Fibroblast of pulmonary artery (primary cell): ENCODE results near the gene DHX29.
A peak's percentile ranks its signal among the peaks of the same experiment; 100 is the strongest.

ENCODE experiments used
- DNase-seq: peaks from one replicate; pipeline ENCODE4 v3.0.0-alpha.2; 2010; ENCODE audit warnings: low read depth
- H3K4me3 ChIP-seq: replicated peaks from 2 replicates; pipeline ENCODE4 v1.5.1; 2011; ENCODE audit warnings: low read depth, mild to moderate bottlenecking, control low read depth, low read length, moderate library complexity
- TF ChIP-seq, protein P1 (sequence below): IDR thresholded peaks from 2 replicates; pipeline ENCODE4 v1.5.1; 2011; ENCODE audit warnings: mild to moderate bottlenecking, control low read depth, low read length, inconsistent platforms; ENCODE audit errors: missing control alignments

Gene DHX29

DNA sequence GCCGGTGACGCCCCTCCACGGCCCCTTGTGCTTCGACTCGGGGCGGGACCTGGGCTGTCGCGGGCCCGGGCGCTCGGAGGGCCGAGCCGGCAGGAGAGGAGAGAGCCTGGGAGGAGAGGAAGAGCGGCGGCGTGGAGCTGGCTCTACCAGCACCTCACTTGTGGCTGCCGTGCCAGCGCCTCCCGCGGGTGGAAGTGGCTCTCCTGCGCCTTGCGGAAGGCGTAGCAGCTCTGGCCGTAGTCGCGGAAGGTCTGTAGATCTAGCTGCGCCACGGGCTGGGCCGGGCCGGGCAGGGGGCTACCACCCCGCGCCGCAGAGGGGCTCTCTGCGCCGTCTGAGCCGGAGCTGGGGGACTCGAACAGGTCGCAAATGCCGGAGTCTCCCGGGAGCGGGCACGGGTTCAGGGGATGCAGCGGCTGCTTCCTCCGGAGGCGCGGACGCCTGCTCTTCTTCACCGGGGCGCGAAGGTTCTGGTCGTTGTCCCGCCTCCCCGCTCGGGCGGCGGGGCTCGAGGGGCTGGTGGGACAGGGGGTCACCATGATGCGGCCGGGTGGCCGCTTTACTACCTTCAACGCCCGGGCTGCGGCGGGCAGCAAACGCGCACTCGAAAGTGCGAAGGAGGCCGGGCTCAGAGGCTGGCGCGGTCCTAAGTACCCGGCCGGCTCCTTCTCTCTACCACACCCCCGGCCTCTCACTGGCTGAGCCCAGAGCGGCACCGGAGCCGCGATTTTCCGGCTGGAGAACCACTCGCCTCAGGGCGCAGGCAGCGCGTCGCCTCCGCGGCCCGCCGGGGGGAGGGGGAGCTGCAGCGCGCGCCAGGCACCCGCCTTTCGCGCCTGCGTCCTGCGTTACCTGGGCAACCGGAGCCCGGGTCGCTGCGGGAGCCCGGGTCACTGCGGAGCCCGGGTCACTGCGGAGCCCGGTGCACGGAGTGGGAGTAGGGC, 74.2 kb downstream of the DHX29 start, which contains the start of gene CCNO:
Gene CCNO, minus strand, starts transcription at position 624 of the 944 bp plus-strand sequence. Its CDS starts 85 bp downstream, at position 539.
- TF ChIP-seq, protein P1, sequence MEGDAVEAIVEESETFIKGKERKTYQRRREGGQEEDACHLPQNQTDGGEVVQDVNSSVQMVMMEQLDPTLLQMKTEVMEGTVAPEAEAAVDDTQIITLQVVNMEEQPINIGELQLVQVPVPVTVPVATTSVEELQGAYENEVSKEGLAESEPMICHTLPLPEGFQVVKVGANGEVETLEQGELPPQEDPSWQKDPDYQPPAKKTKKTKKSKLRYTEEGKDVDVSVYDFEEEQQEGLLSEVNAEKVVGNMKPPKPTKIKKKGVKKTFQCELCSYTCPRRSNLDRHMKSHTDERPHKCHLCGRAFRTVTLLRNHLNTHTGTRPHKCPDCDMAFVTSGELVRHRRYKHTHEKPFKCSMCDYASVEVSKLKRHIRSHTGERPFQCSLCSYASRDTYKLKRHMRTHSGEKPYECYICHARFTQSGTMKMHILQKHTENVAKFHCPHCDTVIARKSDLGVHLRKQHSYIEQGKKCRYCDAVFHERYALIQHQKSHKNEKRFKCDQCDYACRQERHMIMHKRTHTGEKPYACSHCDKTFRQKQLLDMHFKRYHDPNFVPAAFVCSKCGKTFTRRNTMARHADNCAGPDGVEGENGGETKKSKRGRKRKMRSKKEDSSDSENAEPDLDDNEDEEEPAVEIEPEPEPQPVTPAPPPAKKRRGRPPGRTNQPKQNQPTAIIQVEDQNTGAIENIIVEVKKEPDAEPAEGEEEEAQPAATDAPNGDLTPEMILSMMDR = no peak
- peak within 1 kb of the TSS; percentile 55 for H3K4me3 ChIP-seq
- DNase-seq = peak; percentile 72

DNA sequence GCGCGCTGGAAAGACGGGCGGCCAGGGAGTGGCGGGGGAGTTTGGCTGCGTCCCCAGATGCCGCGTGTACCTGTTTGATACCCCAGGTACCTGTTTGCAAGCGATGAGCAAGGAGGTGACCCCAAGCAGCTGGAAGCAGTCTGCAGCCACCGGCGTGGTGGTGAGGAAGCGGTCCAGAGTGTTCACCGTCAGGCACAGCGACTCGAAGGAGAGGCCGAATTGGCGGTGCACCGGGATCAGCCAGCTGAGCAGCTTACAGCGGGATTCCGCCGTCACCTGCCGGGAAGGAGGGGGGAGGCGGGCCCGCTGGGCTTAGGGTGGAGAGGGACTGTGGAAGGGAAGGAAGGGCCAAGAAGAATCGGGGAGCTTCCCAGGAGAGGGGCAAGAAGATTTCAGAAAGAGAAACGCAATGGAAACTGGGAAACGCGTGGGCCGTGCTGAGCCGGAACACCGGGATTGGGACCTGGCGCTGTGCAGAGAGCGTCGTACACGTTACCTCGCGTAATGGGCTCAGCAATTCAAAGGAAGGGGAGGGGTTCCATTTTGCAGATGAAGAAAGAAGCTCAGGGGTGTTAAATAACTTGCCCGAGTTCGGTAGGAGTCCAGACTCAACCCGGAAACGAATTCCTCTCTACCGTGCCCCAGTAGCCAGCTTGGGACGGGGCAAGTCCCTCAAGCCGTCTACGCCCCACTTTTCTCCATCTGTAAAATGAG, 75.1 kb downstream of the DHX29 start:
- no peak for DNase-seq
- H3K4me3 ChIP-seq = peak overlapping the region; percentile 55
- TF ChIP-seq, protein P1 = no peak

DNA sequence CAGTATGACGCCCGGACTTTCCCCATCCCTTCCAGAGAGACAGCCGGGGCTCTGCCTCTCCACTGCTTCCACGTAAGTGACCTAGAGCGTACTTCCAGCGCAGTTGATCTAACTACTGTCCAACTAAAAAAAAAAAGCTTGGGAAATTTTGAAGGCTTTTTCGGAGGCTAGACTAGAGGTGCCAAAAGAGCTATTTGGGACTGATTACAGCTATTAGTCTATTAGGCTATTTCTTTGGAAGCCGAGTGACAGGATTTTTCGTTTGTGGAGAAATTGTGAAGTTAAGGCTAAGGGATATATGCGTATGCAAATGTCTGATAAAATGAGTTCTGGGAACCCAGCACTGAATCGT, 75.6 kb downstream of the DHX29 start:
- DNase-seq = no peak
- H3K4me3 ChIP-seq = no peak overlapping the region
- TF ChIP-seq, protein P1 = no peak

DNA sequence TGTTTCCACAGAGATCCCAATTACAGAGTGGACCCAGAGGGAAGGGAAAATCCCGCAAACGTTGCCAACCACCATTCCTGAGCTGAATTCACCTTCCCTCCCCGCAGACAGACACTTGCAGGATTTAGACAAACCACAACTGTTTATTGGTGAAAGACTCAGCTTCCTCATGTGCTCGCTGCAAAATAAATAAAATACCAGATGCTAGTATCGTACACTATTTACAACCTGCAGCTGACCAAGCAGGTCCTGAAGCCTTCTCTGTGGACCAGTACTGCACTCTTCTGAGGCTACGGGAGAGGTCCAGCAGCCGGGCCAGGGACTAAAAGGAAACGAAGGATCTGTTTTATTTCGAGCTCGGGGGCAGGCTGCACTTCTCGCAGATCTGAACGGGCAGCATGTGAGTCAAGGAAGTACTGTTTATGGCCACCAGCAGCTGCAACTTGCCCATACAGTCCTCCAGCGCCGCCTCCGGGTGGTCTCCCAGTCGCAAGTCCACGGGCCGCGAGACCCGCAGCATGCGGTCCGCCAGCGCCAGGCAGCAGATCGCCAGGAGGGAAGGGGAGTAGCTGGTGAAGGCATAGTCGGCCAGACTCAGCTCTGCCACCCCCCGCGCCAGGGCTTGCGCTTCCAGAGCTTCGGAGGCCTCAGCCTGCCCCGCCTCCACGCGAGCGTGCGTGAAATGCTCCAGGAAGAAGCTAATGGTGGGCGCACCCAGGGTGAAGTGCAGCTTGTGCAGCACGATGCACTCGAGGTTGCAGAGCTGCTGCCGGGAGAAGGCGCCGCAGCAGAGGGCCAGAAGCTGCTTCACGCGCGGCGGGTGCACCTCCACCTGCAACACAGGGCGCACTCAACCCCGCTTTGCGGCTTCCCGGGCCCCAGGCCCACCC, 76.2 kb downstream of the DHX29 start:
- TF ChIP-seq, protein P1 = no peak
- no peak for DNase-seq
- no peak overlapping the region for H3K4me3 ChIP-seq

DNA sequence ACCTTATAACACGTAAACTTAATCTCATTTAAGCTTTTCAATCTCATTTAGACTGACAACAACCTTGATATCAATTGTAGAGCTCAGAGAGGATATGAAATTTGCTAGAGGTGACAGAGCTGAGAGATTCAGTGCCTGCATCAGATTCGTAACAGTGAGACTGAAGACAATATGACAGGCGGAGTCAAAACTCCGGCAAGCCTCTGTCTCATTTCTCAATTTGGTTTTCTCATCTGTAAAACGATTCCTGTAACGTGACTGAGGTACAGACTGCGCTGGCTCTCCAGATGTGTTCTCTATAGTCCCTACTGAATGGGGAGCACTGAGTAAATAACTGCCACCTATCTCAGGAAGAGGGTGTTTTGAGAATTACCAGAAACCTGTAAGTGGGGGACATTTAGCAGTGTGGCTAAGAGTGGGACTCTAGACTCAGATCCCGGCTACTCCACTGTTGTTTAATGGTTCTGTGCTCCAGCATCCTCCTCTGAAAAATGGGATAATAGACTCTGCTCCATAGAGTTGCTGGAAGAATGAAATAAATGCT, 77.3 kb downstream of the DHX29 start:
- TF ChIP-seq, protein P1 = no peak
- no peak for DNase-seq
- H3K4me3 ChIP-seq = no peak overlapping the region
